Left ventricle myocardium inferior (tissue), 1 donor: ENCODE measurements around the gene APOE. TPM values are rescaled to one million over a fixed set of nuclear protein-coding genes. Genes with fewer than 3 reads are reported as not detected.
"Not testable (repeated sequence)": the region's sequence is repeated elsewhere in the genome, so short reads cannot be mapped to it uniquely, and the experiment has no call there.

ENCODE experiments used
- DNase-seq: peaks from one replicate; pipeline ENCODE4 v3.0.0-alpha.2; 2020
- H3K27ac ChIP-seq: fragments of 200-600 bp; replicated peaks from 2 replicates; pipeline ENCODE4 v1.8.0; 2021
- H3K27me3 ChIP-seq: fragments of 200-600 bp; 2 replicates; pipeline ENCODE4 v1.8.0; 2021; ENCODE audit warnings: low read depth
- H3K36me3 ChIP-seq: fragments of 200-600 bp; 2 replicates; pipeline ENCODE4 v1.8.0; 2021
- H3K4me1 ChIP-seq: fragments of 200-600 bp; 2 replicates; pipeline ENCODE4 v1.8.0; 2021
- H3K4me3 ChIP-seq: fragments of 200-600 bp; 2 replicates; pipeline ENCODE4 v1.8.0; 2021; ENCODE audit warnings: mild to moderate bottlenecking, moderate library complexity
- H3K9me3 ChIP-seq: fragments of 200-600 bp; replicated peaks from 2 replicates; pipeline ENCODE4 v1.8.0; 2021
- CTCF ChIP-seq: fragments of 200-600 bp; IDR thresholded peaks from 2 replicates; pipeline ENCODE4 v1.8.0; 2021; ENCODE audit warnings: antibody characterized with exemption, mild to moderate bottlenecking, borderline replicate concordance
- intact Hi-C: fragments of 100-400 bp; cut with micrococcal nuclease; formaldehyde crosslinking; loops from one replicate; pipeline ENCODE4 v1.11.0; 2022
- total RNA-seq: library from RNA; stranded (reverse); fragmentation: NEBNext Ultra II Directional; extraction: Animal tissue kit (Norgen Biotek cat#: 25700); gene quantifications from one replicate; pipeline ENCODE4 v1.2.1, GENCODE V29; 2021
- donor health status: DM: no; HTN: yes; CAD: no; lungs with severe emphysema.

The APOE gene
- total RNA-seq, 1 donor from 2014 or later, result 24.1 TPM

- Histone ChIP-seq H3K36me3 (no peaks in the 10 kb centered on the region), H3K27ac (peak overlapping the region; percentile 56), H3K27me3 (no peaks in the 10 kb centered on the region), H3K4me1 (peaks cover 27% of the 10 kb centered on the region), H3K9me3 (no peaks in the 10 kb centered on the region), H3K4me3 (no peak overlapping the region)
- no peak for DNase-seq
- intact Hi-C loops, result no loop called here
- no peak for TF ChIP-seq CTCF
Observed at GRCh38 chr19:44924243-44924725, 18.7 kb downstream of the APOE start.

DNA sequence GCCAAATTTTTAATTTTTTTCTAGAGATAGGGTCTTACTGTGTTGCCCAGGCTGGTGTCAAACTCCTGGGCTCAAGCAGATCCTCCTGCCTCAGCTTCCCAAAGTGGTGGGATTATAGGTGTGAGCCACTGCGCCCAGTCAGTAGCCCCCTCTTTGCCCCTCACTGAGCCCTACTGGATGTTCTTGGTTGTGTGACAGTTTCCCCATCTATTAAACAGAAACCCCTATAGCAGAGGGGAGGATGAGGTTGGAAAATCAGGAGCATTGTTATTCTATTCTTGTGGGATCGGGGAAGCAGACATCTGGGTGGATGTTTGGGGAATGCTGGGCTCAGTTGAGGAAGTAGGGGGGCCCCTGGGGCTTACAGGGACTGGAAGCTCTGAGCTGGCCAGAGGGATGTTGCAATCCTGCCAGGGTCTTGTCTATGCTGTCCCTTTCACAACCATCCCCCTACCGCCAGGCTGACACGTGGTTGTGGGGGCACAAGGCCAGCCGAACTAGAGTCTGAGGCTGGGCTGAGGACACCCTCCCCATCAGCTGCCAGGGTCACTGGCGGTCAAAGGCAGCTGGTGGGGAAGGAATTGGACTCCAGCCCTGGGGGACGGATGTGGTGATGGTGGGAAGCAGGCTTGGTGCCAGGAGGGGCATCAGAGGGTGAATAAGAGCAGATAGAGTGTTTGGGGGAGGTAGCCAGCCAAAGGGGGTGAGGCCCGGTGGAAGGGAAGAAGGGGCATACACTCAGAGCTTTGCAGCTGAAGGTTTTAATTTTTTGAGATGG is 19.7 kb downstream of the APOE start:
- peaks cover 27% of the 10 kb centered on the region for H3K4me1 ChIP-seq
- TF ChIP-seq CTCF, result no peak
- intact Hi-C loops, result no loop called here
- H3K27ac ChIP-seq, result peak overlapping the region; percentile 56
- no peaks in the 10 kb centered on the region for H3K9me3 ChIP-seq
- DNase-seq, result peak; percentile 78
- no peaks in the 10 kb centered on the region for H3K27me3 ChIP-seq
- no peaks in the 10 kb centered on the region for H3K36me3 ChIP-seq
- no peak overlapping the region for H3K4me3 ChIP-seq

- H3K9me3 ChIP-seq, H3K27me3 ChIP-seq, H3K36me3 ChIP-seq, DNase-seq, intact Hi-C loops: not testable (repeated sequence)
- Histone ChIP-seq H3K4me1 (peaks cover 27% of the 10 kb centered on the region), H3K27ac (peak overlapping the region; percentile 56), H3K4me3 (peak overlapping the region; percentile 36)
Observed at GRCh38 chr19:44926245-44927077, 20.9 kb downstream of the APOE start.

DNA sequence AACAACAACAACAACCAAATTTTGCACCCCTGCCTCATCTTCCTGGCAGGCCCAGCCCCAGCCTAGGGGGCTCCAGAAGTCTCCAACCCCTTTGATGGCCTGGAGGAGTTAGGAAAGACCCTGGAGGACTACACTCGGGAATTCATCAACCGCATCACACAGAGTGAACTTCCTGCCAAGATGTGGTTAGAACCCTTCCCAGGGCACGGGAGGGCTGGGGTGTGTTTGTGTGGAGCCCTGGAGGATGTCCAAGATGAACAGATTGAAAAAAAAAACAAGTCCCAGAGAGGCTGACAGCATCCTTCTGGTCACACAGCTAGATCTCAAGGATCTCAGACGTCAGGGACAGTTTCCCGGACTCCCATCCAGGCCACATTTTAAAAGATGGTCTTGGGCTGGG is 22.1 kb downstream of the APOE start:
- Histone ChIP-seq H3K4me1 (peaks cover 27% of the 10 kb centered on the region), H3K36me3 (no peaks in the 10 kb centered on the region), H3K27ac (no peak overlapping the region), H3K27me3 (no peaks in the 10 kb centered on the region), H3K9me3 (no peaks in the 10 kb centered on the region), H3K4me3 (no peak overlapping the region)
- intact Hi-C loops, result no loop called here
- DNase-seq, result no peak
- no peak for TF ChIP-seq CTCF

DNA sequence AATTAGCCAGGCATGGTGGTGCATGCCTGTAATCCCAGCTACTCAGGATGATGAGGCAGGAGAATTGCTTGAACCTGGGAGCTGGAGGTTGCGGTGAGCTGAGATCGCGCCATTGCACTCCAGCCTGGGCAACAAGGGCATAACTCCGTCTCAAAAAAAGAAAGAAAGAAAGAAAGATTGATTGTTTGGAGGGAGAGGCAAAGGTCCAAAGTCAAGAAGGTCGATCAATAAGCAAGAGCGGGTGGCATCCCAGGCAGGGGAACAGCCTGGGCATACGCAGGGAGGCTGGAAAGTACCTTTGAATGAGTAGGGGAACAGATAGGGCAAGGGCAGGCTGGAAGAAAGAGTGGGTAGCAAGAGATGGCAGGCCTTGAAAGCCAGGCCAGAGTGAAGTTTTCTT is 24.5 kb downstream of the APOE start:
- no peak overlapping the region for H3K27ac ChIP-seq
- H3K4me1 ChIP-seq, result peaks cover 16% of the 10 kb centered on the region
- TF ChIP-seq CTCF, result no peak
- H3K27me3 ChIP-seq, result no peaks in the 10 kb centered on the region
- H3K36me3 ChIP-seq, result no peaks in the 10 kb centered on the region
- H3K9me3 ChIP-seq, result no peaks in the 10 kb centered on the region
- intact Hi-C loops, result no loop called here
- H3K4me3 ChIP-seq, result no peak overlapping the region
- DNase-seq, result no peak
